Central memory CD4-positive, alpha-beta T cell (primary cell): ENCODE results near the gene AZI2.

ENCODE experiments used
- DNase-seq: peaks from one replicate; pipeline ENCODE4 v3.0.0; 2022
- total RNA-seq, 3 experiments: gene quantifications; one replicate each; lab custom pipeline; 2026; lab: John Stamatoyannopoulos, UW

Gene AZI2, protein sequence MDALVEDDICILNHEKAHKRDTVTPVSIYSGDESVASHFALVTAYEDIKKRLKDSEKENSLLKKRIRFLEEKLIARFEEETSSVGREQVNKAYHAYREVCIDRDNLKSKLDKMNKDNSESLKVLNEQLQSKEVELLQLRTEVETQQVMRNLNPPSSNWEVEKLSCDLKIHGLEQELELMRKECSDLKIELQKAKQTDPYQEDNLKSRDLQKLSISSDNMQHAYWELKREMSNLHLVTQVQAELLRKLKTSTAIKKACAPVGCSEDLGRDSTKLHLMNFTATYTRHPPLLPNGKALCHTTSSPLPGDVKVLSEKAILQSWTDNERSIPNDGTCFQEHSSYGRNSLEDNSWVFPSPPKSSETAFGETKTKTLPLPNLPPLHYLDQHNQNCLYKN
- total RNA-seq = 35.3 to 55.1 (median 35.5) reads per million in 3 experiments

DNA sequence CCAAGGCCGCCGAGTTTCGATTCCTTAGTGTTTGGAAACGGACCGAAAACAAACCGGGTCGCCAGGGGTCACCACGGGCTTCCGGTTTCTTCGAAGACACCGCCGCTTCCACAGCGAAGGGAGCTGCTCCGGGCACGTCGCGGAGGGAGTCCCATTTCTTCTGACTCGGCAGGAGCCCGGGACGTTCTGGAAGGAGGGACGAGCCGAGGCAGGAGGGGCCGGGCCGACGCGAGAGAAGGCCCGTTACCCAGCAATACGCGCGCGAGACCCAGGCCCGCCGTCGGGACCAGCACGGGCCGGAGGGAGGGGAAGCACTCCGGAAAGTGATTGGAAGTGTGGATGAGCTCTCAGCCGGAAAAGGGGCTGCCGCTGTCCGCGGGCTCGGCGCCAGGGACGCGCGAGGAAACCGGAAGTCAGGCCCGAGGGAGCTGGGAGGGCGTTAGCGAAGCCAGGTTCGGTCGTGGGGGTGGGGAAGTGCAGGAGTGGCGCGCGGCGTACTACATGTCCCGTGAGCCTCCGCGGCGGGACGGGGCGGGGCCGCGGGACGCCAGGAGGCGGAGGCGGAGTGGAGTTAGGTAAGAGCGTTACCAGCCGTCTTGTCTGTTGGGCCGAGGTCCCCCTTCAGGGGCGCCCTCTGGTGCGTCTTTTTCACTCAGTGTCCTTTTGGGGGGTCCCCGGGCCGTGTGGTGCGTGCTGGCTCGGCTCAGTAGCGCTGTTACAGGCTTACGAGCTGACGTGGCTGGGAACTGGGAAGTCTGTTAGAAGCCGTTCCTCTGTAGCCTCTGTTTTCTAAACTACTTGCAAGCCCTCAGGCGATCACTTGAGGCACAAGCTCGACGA lies at the start of gene AZI2, which contains the start of gene ZCWPW2:
Gene AZI2 (minus strand): TSS at position 196 of the 840 bp plus-strand sequence. CDS start 8,207 bp downstream, outside the sequence.
Gene ZCWPW2 (plus strand): TSS at position 93 of the 840 bp plus-strand sequence. CDS start 64,348 bp downstream, outside the sequence.
- DNase-seq = peak; percentile 90

- DNase-seq = no peak
These were observed 40.4 kb upstream of the AZI2 start for GRCh38 chr3:28388978-28389377.

GRCh38 chr3:28386049-28386448 lies 37.4 kb upstream of the AZI2 start:
- no peak for DNase-seq

- DNase-seq = no peak
These were observed 27.8 kb upstream of the AZI2 start for GRCh38 chr3:28376424-28376823.

DNA sequence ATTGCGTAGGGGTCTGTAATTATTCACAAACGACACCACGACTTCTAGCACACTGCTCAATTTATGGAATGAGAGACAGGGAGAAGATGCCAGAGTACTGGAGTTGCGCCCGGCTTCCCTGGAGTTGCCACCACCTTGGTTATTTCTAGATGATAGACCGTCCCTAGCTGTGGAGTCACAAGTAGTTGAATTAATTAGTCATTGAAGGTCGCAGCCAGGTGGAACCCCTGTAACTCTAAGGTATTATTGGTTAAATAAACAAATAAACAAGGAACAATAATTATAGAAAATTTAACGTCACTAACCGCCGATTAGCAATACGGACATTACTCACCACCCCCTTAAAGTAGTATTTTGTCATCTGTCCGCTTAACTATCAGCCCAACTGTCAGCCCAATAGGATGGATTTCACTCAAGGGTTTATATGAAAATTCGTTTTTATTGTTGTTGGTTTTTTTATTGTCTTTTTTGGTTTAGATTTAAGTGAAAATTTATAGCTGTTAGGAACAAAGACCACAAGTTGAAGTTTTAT lies 911 bp upstream of the AZI2 start:
- DNase-seq = no peak

DNA sequence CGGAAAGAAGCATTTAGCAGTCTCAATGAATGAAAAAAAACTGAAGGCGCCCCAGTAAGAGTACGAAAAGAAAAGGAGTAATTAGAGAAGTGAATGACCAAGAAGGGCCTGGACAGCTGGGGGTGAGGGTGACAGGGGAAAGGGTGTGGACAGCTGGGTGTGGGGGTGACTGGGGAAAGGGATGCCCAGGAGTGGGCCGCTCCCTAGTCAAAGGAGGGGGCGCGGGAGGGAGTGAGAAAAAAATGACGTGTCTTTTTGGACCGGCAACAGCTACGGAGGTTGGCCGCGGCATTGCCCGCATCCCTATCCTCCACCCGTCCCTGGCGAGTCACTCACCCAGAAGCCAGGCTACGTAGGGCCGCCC lies 377 bp downstream of the AZI2 start:
- DNase-seq = no peak

GRCh38 chr3:28347374-28348264 lies 1.0 kb downstream of the AZI2 start:
- no peak for DNase-seq

- DNase-seq = no peak
These were observed 2.9 kb downstream of the AZI2 start for GRCh38 chr3:28345690-28346089.

DNA sequence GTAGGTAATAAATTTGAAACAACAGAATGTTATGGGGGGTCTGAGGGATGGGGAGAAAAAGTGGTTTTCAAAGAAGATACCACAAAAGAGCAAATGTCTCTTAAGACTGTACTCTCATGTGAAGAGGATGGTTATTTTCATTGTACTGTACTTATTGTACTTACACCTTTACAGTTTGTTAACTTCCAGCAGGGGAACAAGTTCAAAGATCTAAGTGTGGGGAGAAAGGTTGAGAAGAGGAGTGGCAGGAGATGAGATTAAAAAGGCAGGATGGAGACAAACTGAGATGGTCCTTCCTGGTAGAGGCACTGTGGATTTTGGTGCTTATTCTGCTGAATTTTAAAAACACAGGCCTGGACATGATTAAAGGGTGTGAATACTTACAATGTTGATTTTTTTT lies 5.5 kb downstream of the AZI2 start:
- no peak for DNase-seq

- DNase-seq = no peak
These were observed 11.4 kb downstream of the AZI2 start for GRCh38 chr3:28337230-28337629.

- DNase-seq = no peak
These were observed 13.4 kb downstream of the AZI2 start for GRCh38 chr3:28335246-28335645.

GRCh38 chr3:28334552-28334951 lies 14.1 kb downstream of the AZI2 start:
- DNase-seq = no peak

DNA sequence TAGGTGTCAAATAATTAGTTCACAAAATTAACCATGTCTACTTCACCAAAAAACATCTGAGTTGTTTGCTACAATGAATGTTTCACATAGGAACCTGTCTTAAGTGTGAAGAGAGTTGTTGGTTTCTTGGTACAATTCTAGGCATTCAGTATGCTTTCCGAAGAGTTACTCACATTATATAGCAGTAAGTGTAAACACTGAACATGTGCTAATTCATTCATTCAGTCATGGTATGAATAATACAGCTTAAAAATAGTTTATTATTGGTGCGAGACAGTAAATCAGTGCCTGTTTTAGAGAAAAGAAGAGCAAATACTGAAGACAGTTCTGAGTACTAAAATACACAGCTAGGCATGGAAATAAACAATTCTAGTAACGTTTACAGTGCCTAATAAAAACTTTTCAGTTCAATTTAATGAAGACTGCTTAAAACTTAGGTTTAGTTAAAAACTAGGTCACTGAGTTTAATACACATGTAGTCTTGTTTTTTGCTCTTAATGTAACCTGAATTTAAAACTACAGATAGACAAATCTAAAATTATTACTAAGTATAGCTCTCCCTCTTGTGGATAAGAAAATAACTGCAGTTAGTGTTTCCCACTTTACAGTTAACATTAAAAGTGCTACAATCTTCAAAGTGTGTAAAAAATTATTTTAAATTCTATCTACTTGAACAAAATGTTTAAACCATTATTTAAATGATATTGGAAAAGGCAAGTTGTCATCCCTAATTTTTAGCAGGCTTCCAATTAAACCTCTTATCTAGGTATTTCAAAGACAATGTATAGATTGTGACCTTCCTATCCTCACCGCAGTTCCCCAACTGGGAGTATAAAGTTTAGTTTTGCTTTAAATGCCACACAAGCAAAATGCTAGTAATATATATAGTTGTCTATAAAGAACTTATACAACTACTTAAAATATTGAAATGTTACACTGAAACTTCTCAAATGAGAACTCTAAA lies 20.2 kb downstream of the AZI2 start:
- DNase-seq = peak; percentile 44

- peak; percentile 40 for DNase-seq
These were observed 22.1 kb downstream of the AZI2 start for GRCh38 chr3:28326458-28326926.

- DNase-seq = no peak
These were observed 26.2 kb downstream of the AZI2 start for GRCh38 chr3:28322464-28322863.

DNA sequence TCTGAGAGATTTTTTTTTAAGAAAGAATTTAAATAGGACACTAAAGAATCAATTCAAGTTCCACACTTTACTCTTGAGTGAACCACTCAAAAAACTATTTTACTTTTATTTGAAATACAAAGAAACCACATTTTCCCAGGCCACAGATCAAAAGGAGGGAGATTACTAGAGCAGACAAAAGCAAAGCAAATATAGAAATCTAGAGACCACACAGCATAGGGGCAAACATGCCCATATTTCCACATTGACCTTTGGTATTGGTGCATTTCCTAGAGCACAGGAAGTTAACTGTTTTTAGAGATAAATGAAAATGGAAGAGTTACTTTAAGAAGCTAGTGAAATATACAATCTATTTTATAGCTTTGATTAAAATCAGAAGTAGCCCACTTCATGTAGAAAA lies 27.6 kb downstream of the AZI2 start:
- no peak for DNase-seq

GRCh38 chr3:28317438-28318022 lies 31.1 kb downstream of the AZI2 start:
- peak; percentile 38 for DNase-seq

GRCh38 chr3:28316226-28316625 lies 32.4 kb downstream of the AZI2 start:
- DNase-seq = no peak

- no peak for DNase-seq
These were observed 32.9 kb downstream of the AZI2 start for GRCh38 chr3:28315711-28316110.

GRCh38 chr3:28308196-28308595 lies 40.4 kb downstream of the AZI2 start:
- no peak for DNase-seq

DNA sequence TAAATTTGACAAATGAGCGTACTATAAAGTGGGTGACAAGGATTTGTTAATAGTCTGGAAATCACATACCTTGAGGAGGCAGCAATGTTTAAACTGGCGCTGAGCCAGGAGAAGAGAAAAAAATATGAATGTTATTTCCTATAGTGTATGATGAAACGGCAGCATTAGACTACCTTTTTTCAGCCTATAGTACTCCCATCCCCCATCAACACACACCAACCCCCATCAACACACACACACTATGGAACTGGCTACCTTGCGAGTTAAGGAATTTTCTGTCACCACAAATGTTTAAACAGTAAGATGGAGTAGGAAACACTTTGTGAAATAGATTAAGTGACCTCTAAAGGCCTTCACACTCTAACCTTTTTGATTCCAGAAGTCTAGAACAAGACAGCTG lies 46.9 kb downstream of the AZI2 start:
- no peak for DNase-seq
